IPS DF 4.7 (cell line): Measurements from ENCODE around the gene GFRA1.
A peak's percentile ranks its signal among the peaks of the same experiment; 100 is the strongest.
"Not testable (repeated sequence)": the region's sequence is repeated elsewhere in the genome, so short reads cannot be mapped to it uniquely, and the experiment has no call there.

ENCODE experiments used
- DNase-seq: peaks from one replicate; pipeline ENCODE4 v3.0.0-alpha.2; 2013; ENCODE audit warnings: low spot score; ENCODE audit errors: extremely low read depth

Gene GFRA1

GRCh38 chr10:116197946-116198675, 74.9 kb downstream of the GFRA1 start:
- DNase-seq, result no peak

DNA sequence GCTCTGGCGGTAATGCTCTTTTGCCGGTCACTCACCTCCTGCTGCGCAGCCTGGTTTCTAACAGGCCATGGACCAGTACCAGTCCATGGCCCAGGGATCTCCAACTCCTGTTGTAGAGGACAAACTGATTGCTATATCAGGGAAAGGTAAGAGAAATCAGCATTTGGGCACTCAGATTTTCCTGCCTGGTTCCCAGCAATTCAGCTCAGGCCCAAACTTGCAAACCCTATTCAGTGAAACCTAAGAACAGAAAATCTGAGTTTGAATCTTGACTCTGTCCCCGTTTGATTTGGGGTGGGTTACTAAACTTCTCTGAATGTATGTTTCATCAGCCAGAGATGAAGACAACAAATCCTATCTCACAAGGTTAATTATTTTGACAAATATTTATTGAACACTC, 77.4 kb downstream of the GFRA1 start:
- DNase-seq, result no peak

GRCh38 chr10:116195039-116195438, 78.0 kb downstream of the GFRA1 start:
- no peak for DNase-seq

GRCh38 chr10:116194061-116194460, 78.9 kb downstream of the GFRA1 start:
- no peak for DNase-seq

- no peak for DNase-seq
These were observed 82.1 kb downstream of the GFRA1 start for GRCh38 chr10:116190883-116191282.

GRCh38 chr10:116186273-116186672, 86.7 kb downstream of the GFRA1 start:
- DNase-seq, result no peak

GRCh38 chr10:116185199-116185867, 87.7 kb downstream of the GFRA1 start:
- DNase-seq, result no peak

- no peak for DNase-seq
These were observed 88.6 kb downstream of the GFRA1 start for GRCh38 chr10:116184512-116184794.

DNA sequence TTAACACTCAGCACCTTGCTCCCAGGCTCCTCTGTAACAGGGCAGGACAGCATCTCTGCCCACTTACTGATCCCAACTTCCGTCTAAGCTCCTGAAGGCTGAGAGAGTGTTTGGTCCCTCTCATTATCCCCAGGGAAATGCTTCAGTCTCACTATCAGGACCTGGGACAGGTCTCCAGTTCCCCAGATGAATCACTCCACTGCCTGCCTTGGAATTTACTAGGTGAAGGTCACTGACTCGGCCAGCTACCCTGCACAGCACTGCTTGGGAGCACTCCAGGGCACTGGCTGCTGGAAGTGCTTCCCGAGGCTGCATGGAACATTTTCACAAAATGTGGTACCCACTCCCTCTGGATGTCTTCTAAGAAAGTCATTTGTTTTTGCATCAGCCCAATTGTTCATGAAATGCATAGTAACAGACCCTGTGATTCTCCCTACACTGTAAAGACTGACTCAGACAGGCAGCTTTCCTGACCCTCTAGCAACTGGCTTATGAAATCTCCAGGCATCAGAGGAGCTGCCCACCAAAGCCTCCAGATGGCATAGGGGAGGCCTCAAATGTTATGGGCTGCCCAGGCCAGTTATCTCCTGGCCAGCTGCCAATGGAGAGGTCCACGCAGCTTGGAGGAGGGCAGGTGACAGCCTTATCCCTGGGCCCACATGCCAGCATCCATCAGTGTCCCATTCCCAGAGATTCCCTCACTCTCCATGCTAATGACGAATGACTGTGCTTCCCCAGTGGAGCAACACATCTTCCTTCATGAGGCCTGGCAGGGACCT, 89.1 kb downstream of the GFRA1 start:
- peak; percentile 16 for DNase-seq

DNA sequence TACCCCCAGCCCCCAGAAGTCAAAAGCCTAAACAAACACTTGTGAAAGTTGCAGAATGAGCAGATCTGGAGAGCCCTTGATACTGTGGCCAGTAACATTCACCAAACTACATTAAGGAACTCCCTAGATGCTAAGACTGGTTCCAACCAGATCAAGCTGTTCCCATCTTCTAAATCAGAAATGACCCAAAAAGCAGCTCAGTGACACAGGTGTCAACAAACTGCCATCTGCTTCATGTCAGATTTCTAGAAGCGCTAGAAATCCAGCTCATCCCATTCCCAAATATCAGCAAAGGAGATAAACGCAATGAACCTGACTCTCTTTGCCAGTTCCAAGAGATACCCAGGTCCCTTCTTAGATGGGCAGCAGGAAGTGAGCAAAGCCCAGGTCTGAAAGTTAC, 90.6 kb downstream of the GFRA1 start:
- DNase-seq, result no peak

DNA sequence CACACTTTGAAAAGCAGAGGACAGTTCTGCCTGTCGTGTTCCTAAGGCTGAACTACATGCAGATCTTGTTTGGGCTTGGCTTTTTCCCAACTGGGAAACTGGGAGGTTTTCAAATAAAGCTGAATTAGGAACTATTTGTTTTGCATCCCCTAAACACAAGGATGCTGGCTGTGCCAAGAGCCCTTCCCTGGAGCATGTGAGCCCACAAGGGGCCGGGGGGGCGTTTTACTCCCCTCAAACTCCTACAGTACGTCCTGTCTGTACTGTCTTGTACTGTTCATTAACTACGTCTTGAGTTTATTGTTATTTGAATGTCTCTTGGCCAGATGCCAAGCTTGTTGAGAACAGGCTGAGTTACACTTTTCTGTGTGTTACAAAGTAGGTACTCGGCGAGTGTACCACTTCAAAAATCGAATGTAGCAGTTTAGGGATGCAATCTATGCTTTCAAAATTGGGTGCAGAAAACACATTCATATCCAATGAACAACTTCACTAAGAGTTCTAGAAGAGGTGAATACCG, 94.9 kb downstream of the GFRA1 start:
- DNase-seq, result no peak

DNA sequence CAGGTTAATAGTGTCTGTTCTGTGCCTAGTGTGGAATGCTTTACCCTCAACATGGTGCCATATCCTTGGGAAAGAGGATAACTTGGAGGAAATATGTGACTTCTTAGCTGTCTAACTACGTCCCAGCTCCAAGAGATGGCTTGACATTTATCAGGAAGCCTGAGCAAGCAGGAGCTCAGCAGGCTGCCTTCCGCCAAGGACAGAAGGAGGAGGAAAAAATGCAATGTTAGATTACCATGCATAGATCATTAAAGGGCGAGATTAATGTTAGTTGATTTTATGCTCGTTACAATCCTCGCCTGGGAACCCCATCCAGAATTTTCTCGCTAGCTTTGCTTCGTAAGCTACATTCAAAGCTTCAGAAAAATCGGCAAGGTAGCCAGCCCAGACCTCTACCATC, 97.8 kb downstream of the GFRA1 start:
- DNase-seq, result no peak

DNA sequence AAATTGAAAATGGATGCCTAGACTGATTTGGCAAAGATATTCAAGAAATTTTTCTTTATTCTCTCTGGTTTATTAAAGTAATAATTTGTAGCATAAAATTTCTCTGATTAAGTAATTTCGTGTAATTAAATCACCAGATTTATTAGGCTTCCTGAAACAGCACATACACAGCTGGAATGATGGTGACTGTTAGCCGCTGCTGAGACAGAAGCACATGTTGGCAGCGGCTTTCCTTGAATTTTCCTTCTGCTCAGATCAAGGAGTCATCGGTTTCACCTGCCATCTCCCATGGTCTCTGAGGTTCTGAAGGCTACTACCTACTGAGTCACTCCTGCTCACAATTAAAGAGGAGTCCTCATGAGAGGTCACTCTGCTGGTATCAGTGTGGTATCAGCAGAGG, 101.5 kb downstream of the GFRA1 start:
- DNase-seq, result no peak

GRCh38 chr10:116170815-116171250, 102.2 kb downstream of the GFRA1 start:
- no peak for DNase-seq

GRCh38 chr10:116169782-116170445, 103.1 kb downstream of the GFRA1 start:
- no peak for DNase-seq

- no peak for DNase-seq
These were observed 104.3 kb downstream of the GFRA1 start for GRCh38 chr10:116168745-116169144.

GRCh38 chr10:116168329-116168728, 104.7 kb downstream of the GFRA1 start:
- DNase-seq, result no peak

- not testable (repeated sequence) for DNase-seq
These were observed 107.1 kb downstream of the GFRA1 start for GRCh38 chr10:116165941-116166340.

DNA sequence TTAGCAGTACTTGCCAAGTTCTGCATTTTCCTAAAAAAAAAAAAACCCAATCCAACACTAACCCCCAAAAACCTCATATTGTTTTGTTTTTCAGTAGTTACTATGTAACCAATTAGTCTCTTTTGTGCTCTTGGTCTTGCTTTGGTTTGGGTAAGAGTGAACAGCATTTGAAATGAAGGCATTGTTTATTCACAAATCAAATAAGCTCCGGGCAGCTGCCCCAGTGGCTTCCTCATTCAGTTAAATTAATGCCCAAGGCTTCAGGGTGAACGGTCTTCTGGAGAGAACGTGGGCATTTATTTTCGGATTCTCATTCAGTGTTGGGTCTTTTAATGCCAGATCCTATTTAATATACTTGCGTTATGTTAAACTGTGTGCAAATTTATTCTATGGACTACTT, 108.7 kb downstream of the GFRA1 start:
- DNase-seq, result no peak

- DNase-seq, result no peak
These were observed 109.5 kb downstream of the GFRA1 start for GRCh38 chr10:116163333-116164131.

GRCh38 chr10:116162851-116163250, 110.2 kb downstream of the GFRA1 start:
- no peak for DNase-seq
